Endodermal cell (in vitro differentiated cells): ENCODE results near the gene CDH4. TPM values are rescaled to one million over a fixed set of nuclear protein-coding genes. Genes with fewer than 3 reads are reported as not detected.

Experiments used
- DNase-seq: peaks from one replicate; pipeline ENCODE4 v3.0.0-alpha.2; 2017
- H3K27ac ChIP-seq: 2 replicates; pipeline ENCODE4 v1.5.1; 2013; ENCODE audit warnings: mild to moderate bottlenecking, low read depth, low read length, moderate library complexity
- H3K27me3 ChIP-seq: 2 replicates; pipeline ENCODE4 v1.6.1; 2013; ENCODE audit warnings: mild to moderate bottlenecking, low read length, moderate library complexity; ENCODE audit not compliant: insufficient read depth, control insufficient read depth, poor library complexity, severe bottlenecking
- H3K36me3 ChIP-seq: 2 replicates; pipeline ENCODE4 v1.7.0; 2013; ENCODE audit warnings: mild to moderate bottlenecking, low read length, moderate library complexity; ENCODE audit not compliant: control insufficient read depth, insufficient read depth
- H3K4me1 ChIP-seq: one replicate; pipeline ENCODE4 v1.7.0; 2013; ENCODE audit warnings: low read length; ENCODE audit not compliant: control insufficient read depth, insufficient read depth
- H3K4me3 ChIP-seq: 2 replicates; pipeline ENCODE4 v1.5.1; 2013; ENCODE audit warnings: mild to moderate bottlenecking, low read length, moderate library complexity
- H3K9ac ChIP-seq: 2 replicates; pipeline ENCODE4 v1.6.1; 2013; ENCODE audit warnings: mild to moderate bottlenecking, low read length, moderate library complexity; ENCODE audit not compliant: poor library complexity, severe bottlenecking; ENCODE audit errors: extremely low read depth
- H3K9me3 ChIP-seq: 2 replicates; pipeline ENCODE4 v1.6.1; 2013; ENCODE audit warnings: mild to moderate bottlenecking, low read length, moderate library complexity; ENCODE audit not compliant: control insufficient read depth
- H3K27ac Mint-ChIP-seq: 2 replicates; pipeline ENCODE4 v1.8.0; 2020; ENCODE audit warnings: mixed read lengths
- H3K27me3 Mint-ChIP-seq: 2 replicates; pipeline ENCODE4 v1.8.0; 2021; ENCODE audit warnings: mild to moderate bottlenecking, mixed read lengths; ENCODE audit not compliant: insufficient read depth
- H3K36me3 Mint-ChIP-seq: 2 replicates; pipeline ENCODE4 v1.8.0; 2020; ENCODE audit warnings: low read depth, mixed read lengths
- H3K4me1 Mint-ChIP-seq: 2 replicates; pipeline ENCODE4 v1.8.0; 2020; ENCODE audit warnings: mixed read lengths
- H3K4me3 Mint-ChIP-seq: 2 replicates; pipeline ENCODE4 v1.8.0; 2020; ENCODE audit warnings: mild to moderate bottlenecking, moderate library complexity, mixed read lengths
- H3K9me3 Mint-ChIP-seq: 2 replicates; pipeline ENCODE4 v1.8.0; 2020; ENCODE audit warnings: mild to moderate bottlenecking, mixed read lengths
- CTCF ChIP-seq: fragments of 200-600 bp; sonication (generic); conservative IDR thresholded peaks from 2 replicates; pipeline ENCODE4 v1.5.0; 2021; ENCODE audit warnings: antibody characterized with exemption, mild to moderate bottlenecking
- WGBS, 2 experiments: methylation state at CpG; one replicate each; pipeline versions ENCODE4 v1.1.5 to v1.1.7; 2013; ENCODE audit warnings: missing lambda C conversion rate in 2 of 2, mixed read lengths in 1 of 2; ENCODE audit not compliant: insufficient coverage in 1 of 2, insufficient read length in 1 of 2; 5-methylcytosine and 5-hydroxymethylcytosine counted together
- total RNA-seq, 2 donors: library from RNA; stranded (reverse); fragmentation: NEBNext Ultra II Directional in 1 of 2; extraction: Animal tissue kit (Norgen Biotek cat#: 25700) in 1 of 2; gene quantifications; 2 replicates in 1 of 2; 3 replicates in 1 of 2; pipeline ENCODE4 v1.2.1, GENCODE V29; 2021

Gene CDH4
- total RNA-seq, 2 donors from 2014 or later, result 1.8 to 5.8 TPM

GRCh38 chr20:61623451-61623850 is 371.4 kb downstream of the CDH4 start:
- no peak overlapping the region for H3K4me3 ChIP-seq
- no peaks in the 10 kb centered on the region for H3K36me3 Mint-ChIP-seq
- no peaks in the 10 kb centered on the region for H3K9me3 ChIP-seq
- no peaks in the 10 kb centered on the region for H3K4me1 ChIP-seq
- peaks cover 40% of the 10 kb centered on the region for H3K27me3 Mint-ChIP-seq
- H3K9ac ChIP-seq, result no peak overlapping the region
- WGBS, 2 experiments, result 91 to 93% methylated on average over 11 of the region's 11 CpGs
- H3K36me3 ChIP-seq, result no peaks in the 10 kb centered on the region
- DNase-seq, result no peak
- no peak overlapping the region for H3K4me3 Mint-ChIP-seq
- H3K9me3 Mint-ChIP-seq, result no peaks in the 10 kb centered on the region
- no peak overlapping the region for H3K27ac ChIP-seq
- H3K4me1 Mint-ChIP-seq, result no peaks in the 10 kb centered on the region
- H3K27me3 ChIP-seq, result no peaks in the 10 kb centered on the region
- H3K27ac Mint-ChIP-seq, result no peak overlapping the region
- no peak for TF ChIP-seq CTCF

GRCh38 chr20:61625246-61625645 is 373.2 kb downstream of the CDH4 start:
- Mint-ChIP-seq H3K27me3 (peaks cover 30% of the 10 kb centered on the region), H3K4me1 (no peaks in the 10 kb centered on the region), H3K36me3 (no peaks in the 10 kb centered on the region), H3K27ac (no peak overlapping the region), H3K4me3 (no peak overlapping the region), H3K9me3 (no peaks in the 10 kb centered on the region)
- no peak for TF ChIP-seq CTCF
- 94% methylated on average over 6 of the region's 8 CpGs for WGBS, 2 experiments
- DNase-seq, result no peak
- H3K4me1 ChIP-seq, result no peaks in the 10 kb centered on the region
- no peaks in the 10 kb centered on the region for H3K27me3 ChIP-seq
- no peak overlapping the region for H3K27ac ChIP-seq
- H3K36me3 ChIP-seq, result no peaks in the 10 kb centered on the region
- no peak overlapping the region for H3K9ac ChIP-seq
- no peaks in the 10 kb centered on the region for H3K9me3 ChIP-seq
- H3K4me3 ChIP-seq, result no peak overlapping the region

- no peak for DNase-seq
- no peaks in the 10 kb centered on the region for H3K9me3 Mint-ChIP-seq
- H3K4me3 Mint-ChIP-seq, result no peak overlapping the region
- Histone ChIP-seq H3K9me3 (no peaks in the 10 kb centered on the region), H3K4me1 (no peaks in the 10 kb centered on the region), H3K27me3 (no peaks in the 10 kb centered on the region), H3K27ac (no peak overlapping the region), H3K9ac (no peak overlapping the region), H3K4me3 (no peak overlapping the region), H3K36me3 (no peaks in the 10 kb centered on the region)
- H3K4me1 Mint-ChIP-seq, result no peaks in the 10 kb centered on the region
- H3K36me3 Mint-ChIP-seq, result no peaks in the 10 kb centered on the region
- H3K27me3 Mint-ChIP-seq, result peaks cover 22% of the 10 kb centered on the region
- 94 to 97% methylated on average over 7 to 12 of the region's 12 CpGs for WGBS, 2 experiments
- no peak overlapping the region for H3K27ac Mint-ChIP-seq
- no peak for TF ChIP-seq CTCF
These were observed 374.4 kb downstream of the CDH4 start for GRCh38 chr20:61626412-61626811.
